ENCODE results near the gene SOWAHD. TPM values are rescaled to one million over a fixed set of nuclear protein-coding genes. Genes with fewer than 3 reads are reported as not detected.

The SOWAHD gene
- polyA plus RNA-seq, 2 of the 4 experiments (the other 2 are of a cell fraction), result 0.05 to 0.09 TPM

GRCh38 chrX:119755981-119756533, 2.3 kb upstream of the SOWAHD start (continued):
- no peak for TF ChIP-seq EHF (CRISPR knock-in tag; IDR thresholded peaks at IDR 0.05)
- no peak for TF ChIP-seq NR3C1 (IDR thresholded peaks at IDR 0.05)
- no peak for TF ChIP-seq CHD2 (IDR thresholded peaks at IDR 0.05; ENCODE audit: low read length, partially characterized antibody)
- no peak for TF ChIP-seq ZFP36 (IDR thresholded peaks at IDR 0.05; ENCODE audit: borderline replicate concordance, partially characterized antibody)
- TF ChIP-seq MAZ (IDR thresholded peaks at IDR 0.05; ENCODE audit: borderline replicate concordance, low read depth, low read length), result no peak
- no peak for TF ChIP-seq NPAS2 (CRISPR knock-in tag; IDR thresholded peaks at IDR 0.05; ENCODE audit: borderline replicate concordance)
- no peak for TF ChIP-seq POLR2A (IDR thresholded peaks at IDR 0.05; ENCODE audit: low read length)
- no peak for TF ChIP-seq HES2 (IDR thresholded peaks at IDR 0.05)

- FAIRE-seq (peak; percentile 84), DNase-seq (ENCODE audit: low read depth in 1 of 2, low spot score in 1 of 2) (no peak), ATAC-seq (no peak)
- Histone ChIP-seq H3K4me2 (no peak overlapping the region), H3K27ac (no peak overlapping the region), H3K4me1 (no peaks in the 10 kb centered on the region), H3K4me3 (no peak overlapping the region), H3K9me3 (no peaks in the 10 kb centered on the region)
- ChIA-PET POLR2A (no interaction called here), CTCF (interaction anchor here (0.9 to 2.8 kb wide), 6 partner anchors 23 to 275 kb away, joined by 3 to 10 read pairs (median 5); no protein-coding TSS in a partner anchor)
- TF ChIP-seq SMC3 (IDR thresholded peaks at IDR 0.05), result no peak
- TF ChIP-seq HMGXB4 (CRISPR knock-in tag; IDR thresholded peaks at IDR 0.05; ENCODE audit: borderline replicate concordance), result no peak
- no peak for TF ChIP-seq TFCP2L1 (CRISPR knock-in tag; IDR thresholded peaks at IDR 0.05)
- TF ChIP-seq CBX8 (IDR thresholded peaks at IDR 0.05), result no peak
- 93% methylated on average over 10 of the region's 10 CpGs for WGBS (ENCODE audit: missing lambda C conversion rate)
Measured at GRCh38 chrX:119756926-119757635, 1.3 kb upstream of the SOWAHD start.

GRCh38 chrX:119757646-119757978, 776 bp upstream of the SOWAHD start:
- Histone ChIP-seq H3K27ac (peak overlapping the region; percentile 29 to 81; a peak in 5 of 6 replicates), H3K4me3 (peak overlapping the region; percentile 61; the same call in 2 of the 3 replicates), H3K9me3 (no peaks in the 10 kb centered on the region), H3K4me1 (no peaks in the 10 kb centered on the region), H3K4me2 (peak overlapping the region; percentile 82)
- 86% methylated on average over 8 of the region's 12 CpGs for WGBS (ENCODE audit: missing lambda C conversion rate)
- ChIA-PET POLR2A (interaction anchor here (2.0 kb wide), 1 partner anchor 34 kb away, joined by 20 read pairs; the partner anchor contains the start of gene RPL39), CTCF (interaction anchor here (0.6 to 2.8 kb wide), 8 partner anchors 22 to 275 kb away, joined by 3 to 10 read pairs (median 4); no protein-coding TSS in a partner anchor)
- FAIRE-seq (no peak), ATAC-seq (no peak; a peak in 1 of 6 replicates), DNase-seq (ENCODE audit: low read depth in 1 of 2, low spot score in 1 of 2) (no peak)
- TF ChIP-seq HEYL (CRISPR knock-in tag; IDR thresholded peaks at IDR 0.05), result no peak
- no peak for TF ChIP-seq REST (IDR thresholded peaks at IDR 0.05)
- TF ChIP-seq HMGXB4 (CRISPR knock-in tag; IDR thresholded peaks at IDR 0.05; ENCODE audit: borderline replicate concordance), result no peak
- TF ChIP-seq HOXA7 (CRISPR knock-in tag; IDR thresholded peaks at IDR 0.05), result no peak
- no peak for TF ChIP-seq RARB (CRISPR knock-in tag; IDR thresholded peaks at IDR 0.05)
- no peak for TF ChIP-seq BCL3 (IDR thresholded peaks at IDR 0.05)
- no peak for TF ChIP-seq E2F6 (IDR thresholded peaks at IDR 0.05; ENCODE audit: borderline replicate concordance, low read depth)
- no peak for TF ChIP-seq POLR2AphosphoS2 (conservative IDR thresholded peaks at IDR 0.05; ENCODE audit: low read length)
- no peak for TF ChIP-seq FOSL2 (IDR thresholded peaks at IDR 0.05)
- no peak for TF ChIP-seq FOSL2 (CRISPR knock-in tag; IDR thresholded peaks at IDR 0.05)
- TF ChIP-seq JUN (IDR thresholded peaks at IDR 0.05), result no peak
- TF ChIP-seq CHD2 (IDR thresholded peaks at IDR 0.05; ENCODE audit: low read length, partially characterized antibody), result no peak
- no peak for TF ChIP-seq EHMT2 (IDR thresholded peaks at IDR 0.05; ENCODE audit: low read depth)
- TF ChIP-seq FOSB (CRISPR knock-in tag; IDR thresholded peaks at IDR 0.05), result no peak
- no peak for TF ChIP-seq MAX (IDR thresholded peaks at IDR 0.05)
